Testis (tissue), 2 donors: ENCODE data around the gene ATP2B2.

Source experiments
- POLR2A ChIP-seq: fragments of 450-650 bp; IDR thresholded peaks from one replicate; pipeline ENCODE4 v1.6.1; 2017; ENCODE audit warnings: antibody characterized with exemption, mild to moderate bottlenecking, moderate library complexity
- TF ChIP-seq, protein P1 (sequence below), 3 experiments: fragments of 450-650 bp in 2 of 3; fragments of 200-600 bp in 1 of 3; sonication (generic) in 1 of 3; IDR thresholded peaks; one replicate each; pipeline ENCODE4 v1.5.1; 2016 to 2019; ENCODE audit warnings: antibody characterized with exemption in 3 of 3, mild to moderate bottlenecking in 2 of 3, moderate library complexity in 1 of 3

DNA sequence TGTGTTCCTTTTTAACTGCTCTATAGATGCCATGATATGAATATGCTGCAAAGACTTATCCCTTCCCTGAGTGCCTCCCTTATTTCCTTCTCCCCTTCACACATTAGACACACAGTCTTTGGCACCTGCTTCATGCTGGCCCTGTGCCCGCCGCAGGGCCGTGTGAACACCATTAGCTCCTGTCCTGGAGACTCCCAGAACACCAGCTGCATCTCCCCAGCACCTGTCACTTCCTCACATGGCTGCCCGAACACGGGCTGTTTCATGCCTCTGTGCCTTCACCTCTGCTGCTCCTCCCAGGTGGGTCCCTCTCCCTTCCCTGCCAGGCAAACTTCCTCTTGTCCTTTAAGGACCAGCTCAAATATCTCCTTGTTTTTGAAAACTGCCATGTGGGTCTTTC, 144.0 kb downstream of the ATP2B2 start:
- TF ChIP-seq, protein P1, sequence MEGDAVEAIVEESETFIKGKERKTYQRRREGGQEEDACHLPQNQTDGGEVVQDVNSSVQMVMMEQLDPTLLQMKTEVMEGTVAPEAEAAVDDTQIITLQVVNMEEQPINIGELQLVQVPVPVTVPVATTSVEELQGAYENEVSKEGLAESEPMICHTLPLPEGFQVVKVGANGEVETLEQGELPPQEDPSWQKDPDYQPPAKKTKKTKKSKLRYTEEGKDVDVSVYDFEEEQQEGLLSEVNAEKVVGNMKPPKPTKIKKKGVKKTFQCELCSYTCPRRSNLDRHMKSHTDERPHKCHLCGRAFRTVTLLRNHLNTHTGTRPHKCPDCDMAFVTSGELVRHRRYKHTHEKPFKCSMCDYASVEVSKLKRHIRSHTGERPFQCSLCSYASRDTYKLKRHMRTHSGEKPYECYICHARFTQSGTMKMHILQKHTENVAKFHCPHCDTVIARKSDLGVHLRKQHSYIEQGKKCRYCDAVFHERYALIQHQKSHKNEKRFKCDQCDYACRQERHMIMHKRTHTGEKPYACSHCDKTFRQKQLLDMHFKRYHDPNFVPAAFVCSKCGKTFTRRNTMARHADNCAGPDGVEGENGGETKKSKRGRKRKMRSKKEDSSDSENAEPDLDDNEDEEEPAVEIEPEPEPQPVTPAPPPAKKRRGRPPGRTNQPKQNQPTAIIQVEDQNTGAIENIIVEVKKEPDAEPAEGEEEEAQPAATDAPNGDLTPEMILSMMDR (IDR thresholded peaks at IDR 0.05): no peak
- no peak for TF ChIP-seq POLR2A
